Measurements from ENCODE around the gene MINK1.
"Not testable (repeated sequence)": the region's sequence is repeated elsewhere in the genome, so short reads cannot be mapped to it uniquely, and the experiment has no call there.

The MINK1 gene

DNA sequence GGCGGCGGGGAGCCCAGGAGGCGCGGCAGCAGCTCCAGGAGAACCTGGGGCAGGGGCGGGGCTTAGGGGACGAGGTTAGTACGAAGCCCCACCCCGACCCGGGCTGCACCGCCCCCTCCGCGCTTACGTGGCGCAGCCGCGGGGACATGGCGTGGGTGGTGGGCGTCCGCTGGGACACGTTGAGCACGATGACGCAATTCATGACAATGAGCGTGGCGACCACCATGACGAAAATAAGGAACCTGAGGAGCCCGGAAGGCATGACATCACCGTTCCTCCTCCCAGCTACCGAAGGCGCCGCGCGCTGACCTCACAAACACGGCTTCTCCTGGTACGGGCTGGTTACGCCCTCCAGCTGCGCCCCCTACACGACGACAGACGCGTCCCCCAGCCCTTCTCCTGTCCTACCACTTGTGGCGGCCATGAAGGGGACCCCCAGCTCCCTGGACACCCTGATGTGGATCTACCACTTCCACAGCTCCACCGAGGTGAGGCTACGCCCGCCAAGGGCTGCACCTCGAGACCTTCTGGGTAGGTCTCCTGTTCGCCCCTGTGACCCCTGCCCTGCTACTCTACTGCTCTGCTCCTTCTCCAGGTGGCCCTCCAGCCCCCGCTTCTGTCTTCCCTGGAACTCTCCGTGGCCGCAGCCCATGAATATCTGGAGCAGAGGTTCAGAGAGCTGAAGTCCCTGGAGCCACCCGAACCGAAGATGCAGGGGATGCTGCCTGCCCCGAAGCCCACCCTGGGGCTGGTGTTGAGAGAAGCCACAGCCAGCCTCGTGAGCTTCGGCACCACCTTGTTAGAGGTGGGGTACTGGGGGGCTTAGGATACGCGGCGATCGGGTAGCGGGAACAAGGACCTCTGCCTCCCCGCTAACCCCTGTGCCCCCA lies 66.4 kb downstream of the MINK1 start, which contains the start of gene C17orf107:
Gene C17orf107 (plus strand): TSS at position 196 of the 890 bp plus-strand sequence. CDS start 227 bp downstream, at position 423.
- DNase-seq (ENCODE audit: low spot score), result peak; percentile 78

DNA sequence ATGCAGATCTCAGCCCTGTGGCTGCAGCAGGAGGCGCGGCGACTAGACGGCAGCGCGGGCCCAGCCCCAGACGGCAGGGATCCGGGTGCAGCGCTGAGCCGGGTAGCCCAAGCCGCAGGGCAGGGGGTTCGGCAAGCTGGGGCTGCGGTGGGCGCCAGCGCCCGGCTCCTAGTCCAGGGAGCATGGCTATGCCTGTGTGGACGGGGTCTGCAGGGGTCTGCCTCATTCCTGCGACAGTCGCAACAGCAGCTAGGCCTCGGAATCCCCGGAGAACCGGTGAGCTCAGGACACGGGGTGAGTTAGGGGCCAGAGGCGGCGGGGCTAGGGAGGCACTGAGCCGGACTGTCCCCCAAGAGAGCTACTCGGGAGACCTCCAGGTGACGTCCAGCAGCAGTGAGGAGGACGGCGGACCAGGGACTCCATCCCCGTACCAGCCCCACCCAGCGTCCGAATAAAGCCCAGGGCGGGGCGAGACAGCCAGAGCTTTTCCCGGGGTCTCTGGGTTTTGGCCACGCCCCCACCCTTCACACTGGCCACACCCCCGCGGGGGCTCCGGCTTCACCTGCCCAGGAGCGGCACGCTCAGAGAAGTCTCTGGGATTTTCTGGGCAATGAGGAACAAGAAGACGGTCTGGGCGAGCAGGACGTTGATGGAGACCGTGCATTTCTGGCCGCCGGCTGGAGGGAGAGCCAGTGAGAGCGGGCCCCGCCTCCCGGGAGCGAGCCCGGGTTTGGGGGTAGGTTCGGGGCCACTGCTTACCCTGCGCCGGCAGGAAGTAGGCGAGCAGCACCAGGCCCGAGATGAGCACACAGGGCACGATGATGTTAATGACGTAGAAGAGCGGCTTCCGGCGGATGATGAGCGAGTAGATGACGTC lies 67.3 kb downstream of the MINK1 start:
- DNase-seq (ENCODE audit: low spot score), result no peak

DNA sequence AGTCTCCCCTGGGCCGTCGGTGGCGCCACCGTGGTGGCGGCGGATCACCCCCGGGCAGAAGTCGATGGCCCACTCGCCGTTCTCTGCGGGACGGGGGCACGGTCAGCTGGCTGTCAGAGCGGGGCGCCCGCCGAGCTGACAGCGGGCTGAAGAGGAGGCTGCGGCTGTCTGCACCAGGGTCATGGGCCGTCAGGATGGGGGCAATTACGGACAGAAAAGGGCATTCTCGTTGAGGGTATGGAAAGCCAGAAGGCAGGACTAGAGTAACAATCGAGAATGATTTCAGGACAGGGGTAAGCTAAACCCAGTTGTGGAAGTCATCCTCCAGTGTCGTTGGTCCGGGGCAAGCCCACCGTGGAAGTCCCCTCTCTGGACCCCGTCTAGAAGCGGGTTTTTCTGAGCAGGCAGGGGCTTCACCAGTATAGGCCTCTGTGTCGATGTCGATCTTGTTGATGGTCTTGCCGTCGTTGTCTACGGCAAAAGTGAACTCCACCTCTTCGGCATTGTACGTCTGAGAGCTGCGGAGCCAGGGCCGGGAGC lies 68.0 kb downstream of the MINK1 start:
- DNase-seq (ENCODE audit: low spot score), result no peak

DNA sequence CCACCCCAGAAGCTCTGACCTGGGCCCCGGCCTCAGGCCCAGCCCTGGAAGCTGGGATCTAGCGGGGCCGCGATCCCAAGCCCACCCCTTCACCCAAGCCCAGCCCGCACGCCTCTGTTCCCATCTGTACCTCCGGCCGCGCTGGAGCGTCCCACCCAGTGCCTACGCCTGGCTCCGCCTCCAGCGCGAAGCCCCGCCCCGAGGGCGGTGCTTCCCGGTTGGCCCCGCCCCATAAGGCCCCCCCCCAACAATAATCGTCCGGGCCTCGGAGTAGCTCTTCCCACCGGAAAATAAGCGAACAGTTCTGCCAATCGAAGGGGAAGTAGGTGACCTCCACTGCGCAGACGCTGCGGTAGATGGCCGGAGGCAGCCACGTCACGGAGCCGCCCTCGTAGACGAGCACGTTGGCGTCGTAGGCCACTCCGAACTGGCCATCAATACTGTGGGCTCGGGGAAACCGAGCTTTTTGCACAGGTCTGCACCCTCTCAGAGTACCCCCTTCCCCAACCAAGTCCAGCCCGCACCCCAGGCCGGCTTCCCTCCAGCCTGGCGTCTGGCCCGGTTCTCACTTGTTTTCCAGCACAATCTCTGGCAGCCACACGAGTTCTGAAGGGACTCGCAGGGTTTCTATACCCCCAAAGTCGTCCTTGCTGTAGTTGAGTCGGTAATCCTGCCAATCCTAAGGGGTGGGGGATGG lies 68.7 kb downstream of the MINK1 start:
- DNase-seq (ENCODE audit: low spot score), result peak; percentile 52

DNA sequence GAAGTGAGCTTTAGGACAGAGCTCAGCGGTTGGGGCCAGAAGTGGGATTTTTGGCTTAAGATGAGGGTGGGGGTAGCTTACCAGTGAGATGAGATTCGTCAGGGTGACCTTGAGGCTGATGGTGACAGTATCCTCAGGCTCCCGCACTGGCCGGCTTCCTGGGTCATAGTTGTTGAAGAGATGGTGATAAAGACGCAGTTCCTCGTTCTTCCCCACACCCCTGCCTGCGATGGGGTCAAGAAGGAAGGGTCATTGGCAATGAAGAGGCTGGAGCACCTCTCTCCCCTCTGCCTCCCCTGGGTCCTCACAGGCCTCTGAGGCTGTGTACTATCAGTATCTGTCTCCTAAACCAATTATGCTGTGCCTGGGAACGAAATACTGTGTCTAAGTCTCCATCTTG lies 69.4 kb downstream of the MINK1 start:
- DNase-seq (ENCODE audit: low spot score), result no peak

DNA sequence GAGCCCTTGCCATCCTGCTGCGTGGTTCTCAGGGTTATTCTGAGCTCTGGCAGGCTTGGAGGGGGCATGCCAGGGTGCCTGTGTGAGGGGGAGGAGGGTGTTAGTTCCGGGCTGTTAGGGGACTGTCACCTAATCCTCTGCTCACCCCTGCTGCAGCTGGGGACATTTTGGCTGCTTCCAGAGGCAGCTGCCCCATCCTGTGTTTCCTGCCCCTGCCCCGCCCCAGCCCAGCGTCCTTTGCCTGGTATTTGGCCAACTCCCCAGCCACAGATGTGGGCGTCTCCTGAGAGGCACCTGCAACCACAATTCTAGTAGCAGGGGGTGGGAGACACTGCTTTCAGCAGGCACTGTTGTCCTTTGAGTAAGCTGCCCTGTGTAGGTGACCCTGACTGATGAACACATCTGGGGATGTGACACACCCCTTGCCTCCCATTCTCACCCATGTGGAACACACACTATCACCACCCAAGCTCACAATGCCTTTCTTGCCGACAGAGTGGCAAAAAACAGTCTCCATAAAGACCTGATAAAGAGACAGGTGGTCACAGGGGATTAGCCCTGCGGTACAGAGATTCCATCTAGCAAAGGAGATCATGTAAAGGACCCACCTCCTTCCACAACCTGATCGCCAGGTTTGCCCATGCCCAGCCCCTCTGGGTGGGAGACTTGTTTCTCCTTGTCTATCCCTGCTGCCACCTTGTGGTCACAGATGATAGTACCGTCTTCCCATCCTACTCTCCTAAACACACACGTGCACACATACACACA lies 70.1 kb downstream of the MINK1 start, which contains the start of gene CHRNE:
Gene CHRNE (minus strand): TSS at position 48 of the 768 bp plus-strand sequence. CDS start 35 bp downstream, at position 13.
- DNase-seq (ENCODE audit: low spot score), result peak; percentile 91

DNA sequence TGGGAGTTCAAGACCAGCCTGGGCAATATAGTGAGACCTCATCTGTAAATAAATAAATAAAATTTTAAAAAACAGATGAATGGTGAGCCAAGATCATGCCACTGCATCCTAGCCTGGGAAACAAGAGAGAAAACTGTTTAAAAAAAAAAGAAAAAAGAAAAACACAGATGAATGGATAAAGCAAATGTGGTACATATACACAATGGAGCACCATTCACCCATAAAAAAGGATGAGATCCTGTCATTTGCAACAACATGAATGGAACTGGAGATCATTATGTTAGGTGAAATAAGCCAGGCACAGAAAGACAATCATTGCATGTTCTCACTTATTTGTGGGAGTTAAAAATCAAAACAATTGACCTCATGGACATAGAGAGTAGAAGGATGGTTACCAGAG lies 73.5 kb downstream of the MINK1 start:
- not testable (repeated sequence) for DNase-seq (ENCODE audit: low spot score)

DNA sequence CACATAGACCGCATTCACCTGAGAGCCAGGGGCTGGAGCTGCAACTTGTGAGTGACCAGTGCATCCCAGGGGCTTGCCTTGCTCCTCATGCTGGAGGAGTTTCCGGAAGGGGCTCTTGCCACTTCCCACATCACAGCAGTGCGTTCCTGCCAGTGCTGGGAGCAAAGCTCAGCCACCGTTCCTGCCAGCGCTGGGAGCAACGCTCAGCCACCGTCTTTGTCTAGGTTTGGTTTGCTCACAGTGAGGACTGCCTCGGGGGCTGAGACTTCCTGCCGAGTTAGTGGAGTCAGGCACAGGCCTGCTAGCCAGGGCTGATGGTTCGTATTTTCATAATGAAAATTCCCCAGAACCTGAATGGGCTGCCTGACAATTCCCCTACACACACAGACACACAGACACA lies 75.2 kb downstream of the MINK1 start:
- no peak for DNase-seq (ENCODE audit: low spot score)

DNA sequence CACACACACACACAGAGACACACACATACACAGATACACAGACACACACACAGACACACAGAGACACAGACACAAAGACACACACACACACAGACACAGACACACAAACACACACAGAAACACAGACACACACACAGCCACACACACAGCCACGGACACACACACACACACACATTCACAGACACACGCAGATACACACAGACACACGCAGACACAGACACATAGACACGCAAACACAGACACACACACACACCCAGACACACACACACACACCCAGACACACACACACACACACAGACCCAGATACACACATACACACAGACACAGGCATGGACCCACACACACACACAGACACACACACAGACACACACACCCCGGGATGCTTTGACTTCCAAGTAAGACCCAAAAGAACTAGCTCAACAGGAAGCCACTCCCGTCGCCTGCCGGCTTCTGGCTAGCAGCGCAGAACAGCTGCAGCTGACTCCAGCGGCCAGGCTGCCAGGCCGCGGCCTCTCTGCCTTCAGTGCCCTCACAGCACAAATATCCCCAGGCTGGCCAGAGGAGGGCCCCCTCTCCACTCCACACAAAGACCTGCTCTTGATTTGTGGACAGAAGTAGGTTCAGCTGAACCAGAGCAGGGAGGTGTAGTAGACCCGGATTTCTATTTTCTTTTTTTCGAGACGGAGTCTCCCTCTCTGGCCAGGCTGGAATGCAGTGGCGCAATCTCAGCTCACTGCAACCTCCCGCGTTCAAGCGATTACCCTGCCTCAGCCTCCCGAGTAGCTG lies 75.8 kb downstream of the MINK1 start:
- peak; percentile 93 for DNase-seq (ENCODE audit: low spot score)

DNA sequence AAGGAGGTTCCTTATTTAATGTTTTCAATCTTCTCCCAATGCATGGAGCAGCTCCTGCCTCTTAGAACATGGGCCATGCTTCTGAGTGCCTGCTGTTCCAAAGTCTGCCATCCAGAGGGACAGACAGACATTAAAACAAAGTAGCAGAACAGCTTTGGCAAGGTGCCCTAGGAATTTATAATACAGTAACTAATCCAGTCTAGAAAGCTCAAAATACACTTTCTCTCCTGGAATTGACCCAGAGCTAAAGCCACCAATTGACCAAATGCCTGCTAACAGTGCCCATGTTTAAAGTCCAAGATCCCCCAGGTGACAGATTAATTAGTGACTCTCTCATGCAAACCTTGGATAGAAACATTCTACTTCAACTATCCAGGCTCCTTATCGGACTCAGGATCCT lies 80.9 kb downstream of the MINK1 start:
- no peak for DNase-seq (ENCODE audit: low spot score)

DNA sequence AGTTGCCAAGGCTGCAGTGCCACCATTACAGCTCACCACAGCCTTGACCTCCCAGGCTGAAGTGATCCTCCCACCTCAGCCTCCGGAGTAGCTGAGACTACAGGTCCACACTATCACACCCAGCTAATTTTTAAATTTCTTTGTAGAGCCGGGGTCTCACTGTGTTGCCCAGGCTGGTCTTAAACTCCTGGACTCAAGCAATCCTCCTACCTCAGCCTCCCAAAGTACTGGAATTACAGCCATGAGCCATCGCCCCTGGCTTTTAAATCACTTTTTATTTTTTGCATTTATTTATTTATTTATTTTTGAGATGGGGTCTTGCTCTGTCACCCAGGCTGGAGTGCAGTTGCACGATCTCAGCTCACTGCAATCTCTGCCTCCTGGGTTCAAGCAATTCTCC lies 81.4 kb downstream of the MINK1 start:
- not testable (repeated sequence) for DNase-seq (ENCODE audit: low spot score)

DNA sequence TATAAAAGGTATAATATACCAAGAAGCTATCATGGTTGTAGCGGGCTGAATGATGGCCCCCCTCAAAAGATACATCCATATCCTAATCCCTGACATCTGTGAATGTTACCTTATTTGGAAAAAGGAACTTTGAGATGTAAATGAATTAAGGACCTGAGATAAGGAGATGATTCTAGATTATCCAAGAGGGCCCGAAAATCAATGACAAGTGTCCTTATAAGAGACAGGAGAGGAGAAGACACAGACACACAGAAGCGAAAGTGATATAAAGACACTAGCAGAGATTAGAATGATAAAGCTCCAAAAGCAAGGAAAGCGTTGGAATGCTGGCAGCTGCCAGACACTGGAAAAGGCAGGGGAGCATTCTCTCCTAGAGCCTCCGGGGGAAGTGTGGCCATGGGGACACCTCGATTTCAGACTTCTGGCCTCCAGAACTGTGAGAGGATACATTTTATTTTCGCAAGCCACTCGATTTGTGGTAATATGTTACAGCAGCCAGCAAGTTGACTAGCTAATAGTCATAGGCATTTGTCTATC lies 86.4 kb downstream of the MINK1 start:
- no peak for DNase-seq (ENCODE audit: low spot score)

DNA sequence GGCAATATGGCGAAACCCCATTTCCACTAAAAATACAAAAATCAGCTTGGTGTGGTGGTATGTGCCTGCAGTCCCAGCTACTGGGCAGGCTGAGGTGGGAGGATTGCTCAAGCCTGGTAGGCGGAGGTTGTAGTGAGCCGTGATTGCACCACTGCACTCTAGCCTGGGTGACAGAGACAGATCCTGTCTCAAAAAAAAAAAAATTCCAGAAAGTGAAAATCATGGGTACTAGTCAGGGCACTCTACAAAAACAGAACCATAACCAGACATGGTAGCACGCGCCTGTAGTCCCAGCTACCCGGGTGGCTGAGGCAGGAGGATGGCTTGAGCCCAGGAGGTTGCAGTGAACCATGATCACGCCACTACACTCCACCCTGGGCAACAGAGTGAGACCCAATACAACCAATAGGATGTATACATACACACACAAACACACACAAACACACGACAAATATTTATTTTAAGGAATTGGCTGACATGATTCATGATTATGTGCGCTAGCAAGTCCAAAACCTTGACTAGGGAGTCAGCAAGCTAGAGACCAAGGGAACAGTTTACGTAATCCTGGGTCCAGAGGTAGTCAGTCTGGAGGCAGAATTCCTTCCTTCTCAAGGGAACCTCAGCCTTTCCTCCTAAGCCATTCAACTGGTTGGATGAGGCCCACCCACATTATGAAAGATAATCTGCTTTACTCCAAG lies 87.4 kb downstream of the MINK1 start:
- DNase-seq (ENCODE audit: low spot score), result no peak

DNA sequence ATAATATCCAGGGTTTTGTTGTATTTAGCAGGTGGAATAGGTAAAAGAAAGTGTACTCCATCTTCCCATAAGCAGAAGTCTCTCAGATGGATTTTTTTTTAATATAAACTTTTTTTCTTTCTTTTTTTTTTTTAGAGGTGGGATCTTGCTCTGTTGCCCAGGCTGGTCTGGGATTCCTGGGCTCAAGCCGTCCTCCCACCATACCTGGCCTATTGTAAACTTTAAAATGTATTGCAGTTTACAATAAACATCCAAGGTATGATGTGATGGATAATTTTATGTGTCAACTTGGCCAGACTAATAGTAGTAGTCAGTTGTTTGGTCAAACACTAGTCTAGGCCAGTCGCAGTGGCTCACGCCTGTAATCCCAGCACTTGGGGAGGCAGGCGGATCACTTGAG lies 88.2 kb downstream of the MINK1 start:
- DNase-seq (ENCODE audit: low spot score), result no peak

DNA sequence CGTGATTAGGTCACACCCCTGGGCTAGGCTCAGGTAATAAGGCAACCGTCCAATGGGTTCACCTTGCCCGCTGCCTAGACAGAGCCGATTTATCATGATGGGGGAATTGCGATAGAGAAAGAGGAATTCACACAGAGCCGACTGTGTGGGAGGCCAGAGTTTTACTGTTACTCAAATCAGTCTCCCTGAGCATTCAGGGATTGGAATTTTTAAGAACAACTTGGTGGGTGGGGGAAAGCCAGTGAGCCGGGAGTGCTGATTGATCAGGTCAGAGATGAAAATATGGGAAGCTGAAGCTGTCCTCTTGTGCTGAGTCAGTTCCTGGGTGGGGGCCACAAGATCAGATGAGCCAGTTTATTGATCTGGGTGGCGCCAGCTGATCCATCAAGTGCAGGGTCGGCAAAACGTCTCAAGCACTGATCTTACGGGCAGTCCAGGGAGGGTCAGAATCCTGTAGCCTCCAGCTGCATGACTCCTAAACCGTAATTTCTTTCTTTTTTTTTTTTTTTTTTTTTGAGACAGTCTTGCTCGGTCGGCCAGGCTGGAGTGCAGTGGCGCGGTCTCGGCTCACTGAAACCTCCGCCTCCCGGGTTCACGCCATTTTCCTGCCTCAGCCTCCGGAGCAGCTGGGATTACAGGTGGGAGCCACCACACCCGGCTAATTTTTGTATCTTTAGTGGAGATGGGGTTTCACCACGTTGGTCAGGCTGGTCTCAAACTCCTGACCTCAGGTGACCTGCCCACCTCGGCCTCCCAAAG lies 93.6 kb downstream of the MINK1 start:
- not testable (repeated sequence) for DNase-seq (ENCODE audit: low spot score)

DNA sequence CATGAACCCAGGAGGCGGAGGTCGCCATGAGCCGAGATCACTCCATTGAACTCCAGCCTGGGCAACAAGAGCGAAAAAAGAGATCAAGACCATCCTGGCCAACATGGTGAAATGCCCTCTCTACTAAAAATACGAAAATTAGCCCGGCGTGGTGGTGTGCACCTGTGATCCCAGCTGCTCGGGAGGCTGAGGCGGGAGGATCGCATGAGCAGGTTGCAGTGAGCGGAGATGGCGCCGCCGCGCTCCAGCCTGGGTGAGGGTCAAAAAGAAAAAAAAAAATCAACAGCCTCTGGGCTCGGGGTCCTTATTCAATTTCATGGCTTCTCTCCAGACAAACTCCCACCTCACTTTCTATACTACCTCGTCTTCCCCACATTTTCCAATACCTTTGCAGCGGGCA lies 95.7 kb downstream of the MINK1 start:
- no peak for DNase-seq (ENCODE audit: low spot score)

DNA sequence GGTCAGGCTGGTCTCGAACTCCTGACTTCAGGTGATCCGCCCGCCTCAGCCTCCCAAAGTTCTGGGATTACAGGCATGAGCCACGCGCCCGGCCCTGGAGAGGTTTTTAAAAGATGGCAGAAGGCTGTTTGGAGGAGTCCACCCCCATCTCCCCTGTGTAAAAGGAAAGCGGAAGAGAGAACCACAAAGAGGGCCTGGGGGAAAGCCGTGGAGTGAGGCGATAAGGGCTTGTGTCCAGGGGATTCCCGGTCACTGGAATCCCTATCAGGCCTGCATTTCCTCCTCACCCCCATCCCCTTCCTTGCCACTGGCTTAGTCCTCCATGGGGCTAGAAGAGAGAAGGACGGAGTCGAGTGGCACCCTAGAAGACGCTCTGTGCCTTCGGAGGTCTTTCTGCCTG lies 98.8 kb downstream of the MINK1 start, which contains the start of gene GP1BA:
Gene GP1BA (plus strand): TSS at position 315 of the 400 bp plus-strand sequence. CDS start 328 bp downstream, outside the sequence.
- no peak for DNase-seq (ENCODE audit: low spot score)

DNA sequence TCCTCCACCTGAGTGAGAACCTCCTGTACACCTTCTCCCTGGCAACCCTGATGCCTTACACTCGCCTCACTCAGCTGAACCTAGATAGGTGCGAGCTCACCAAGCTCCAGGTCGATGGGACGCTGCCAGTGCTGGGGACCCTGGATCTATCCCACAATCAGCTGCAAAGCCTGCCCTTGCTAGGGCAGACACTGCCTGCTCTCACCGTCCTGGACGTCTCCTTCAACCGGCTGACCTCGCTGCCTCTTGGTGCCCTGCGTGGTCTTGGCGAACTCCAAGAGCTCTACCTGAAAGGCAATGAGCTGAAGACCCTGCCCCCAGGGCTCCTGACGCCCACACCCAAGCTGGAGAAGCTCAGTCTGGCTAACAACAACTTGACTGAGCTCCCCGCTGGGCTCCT lies 99.6 kb downstream of the MINK1 start:
- no peak for DNase-seq (ENCODE audit: low spot score)
